Ovary (tissue), 3 donors: Measurements from ENCODE around the gene SPOCK1.

Experiments
- EP300 ChIP-seq: sonication (generic); formaldehyde crosslinking; IDR thresholded peaks from one replicate; pipeline ENCODE4 v1.6.1; 2017; ENCODE audit warnings: antibody characterized with exemption
- POLR2A ChIP-seq: fragments of 450-650 bp; IDR thresholded peaks from one replicate; pipeline ENCODE4 v1.6.1; 2017; ENCODE audit warnings: antibody characterized with exemption, mild to moderate bottlenecking, moderate library complexity
- TF ChIP-seq, protein P1 (sequence below), 3 donors: fragments of 450-650 bp in 2 of 3; fragments of 200-600 bp in 1 of 3; IDR thresholded peaks; one replicate each; pipeline versions ENCODE4 v1.5.1 to v1.8.0; 2016 to 2022; ENCODE audit warnings: antibody characterized with exemption in 3 of 3, mild to moderate bottlenecking in 1 of 3
- donor health status: DM: no; HTN: no; CAD: no.

DNA sequence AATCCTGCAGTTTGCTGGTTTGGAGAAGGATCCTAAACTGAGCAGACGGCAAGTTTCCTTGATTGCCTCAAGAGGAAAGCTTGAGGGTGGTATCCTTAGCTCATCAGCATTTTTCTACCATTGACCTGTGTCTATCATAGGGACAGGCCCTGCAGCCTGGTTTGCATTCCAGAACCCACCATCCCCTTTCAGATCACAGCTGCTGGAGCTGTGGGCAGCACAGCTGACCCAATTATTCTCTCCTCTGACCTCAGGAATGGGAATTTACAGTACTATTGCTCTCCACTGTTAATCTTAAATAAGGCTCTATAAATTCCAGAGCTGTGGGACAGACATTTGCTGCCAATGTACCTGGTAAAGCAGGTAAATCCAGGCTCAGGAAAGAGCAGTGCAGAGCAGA, 163.0 kb downstream of the SPOCK1 start:
- TF ChIP-seq, protein P1, sequence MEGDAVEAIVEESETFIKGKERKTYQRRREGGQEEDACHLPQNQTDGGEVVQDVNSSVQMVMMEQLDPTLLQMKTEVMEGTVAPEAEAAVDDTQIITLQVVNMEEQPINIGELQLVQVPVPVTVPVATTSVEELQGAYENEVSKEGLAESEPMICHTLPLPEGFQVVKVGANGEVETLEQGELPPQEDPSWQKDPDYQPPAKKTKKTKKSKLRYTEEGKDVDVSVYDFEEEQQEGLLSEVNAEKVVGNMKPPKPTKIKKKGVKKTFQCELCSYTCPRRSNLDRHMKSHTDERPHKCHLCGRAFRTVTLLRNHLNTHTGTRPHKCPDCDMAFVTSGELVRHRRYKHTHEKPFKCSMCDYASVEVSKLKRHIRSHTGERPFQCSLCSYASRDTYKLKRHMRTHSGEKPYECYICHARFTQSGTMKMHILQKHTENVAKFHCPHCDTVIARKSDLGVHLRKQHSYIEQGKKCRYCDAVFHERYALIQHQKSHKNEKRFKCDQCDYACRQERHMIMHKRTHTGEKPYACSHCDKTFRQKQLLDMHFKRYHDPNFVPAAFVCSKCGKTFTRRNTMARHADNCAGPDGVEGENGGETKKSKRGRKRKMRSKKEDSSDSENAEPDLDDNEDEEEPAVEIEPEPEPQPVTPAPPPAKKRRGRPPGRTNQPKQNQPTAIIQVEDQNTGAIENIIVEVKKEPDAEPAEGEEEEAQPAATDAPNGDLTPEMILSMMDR (IDR thresholded peaks at IDR 0.05): no peak
- TF ChIP-seq EP300: no peak
- TF ChIP-seq POLR2A: no peak
